Panc1 (cell line): ENCODE measurements around the gene MX1. TPM values are rescaled to one million over a fixed set of nuclear protein-coding genes. Genes with fewer than 3 reads are reported as not detected.

Source experiments
- ATAC-seq: fragments of 200-7000 bp; cut with Tn5 transposase; 2 replicates; pipeline ENCODE4 v1.9.1; 2020; ENCODE audit warnings: mild to moderate bottlenecking, moderate library complexity
- BruUV-seq: library from RNA; stranded (reverse); fragments of 400-500 nt; replicated peaks from 2 replicates; lab custom pipeline; 2021; lab: Mats Ljungman, UMichigan
- CTCF ChIA-PET: fragments of 300-600 bp; sonication (Branson Sonifier 250); formaldehyde crosslinking; loops from one replicate; lab custom pipeline; 2022; ENCODE audit warnings: antibody characterized with exemption; lab: Charles Lee
- POLR2A ChIA-PET: fragments of 300-600 bp; sonication (Branson Sonifier 250); formaldehyde crosslinking; loops from one replicate; lab custom pipeline; 2022; ENCODE audit warnings: antibody characterized with exemption; lab: Charles Lee
- DNase-seq: peaks from one replicate; pipeline ENCODE4 v3.0.0-alpha.2; 2010; ENCODE audit warnings: low read depth, low spot score
- H3K27ac ChIP-seq: 2 replicates; pipeline ENCODE4 v1.5.1; 2011; ENCODE audit warnings: mild to moderate bottlenecking, low read length, inconsistent platforms
- H3K27me3 ChIP-seq: fragments of 200-500 bp; sonication (Bioruptor generic); 2 replicates; pipeline ENCODE4 v1.6.0; 2014; ENCODE audit warnings: low read length, inconsistent platforms; ENCODE audit not compliant: control insufficient read depth, insufficient read depth
- H3K36me3 ChIP-seq: fragments of 200-500 bp; sonication (Bioruptor generic); 2 replicates; pipeline ENCODE4 v1.5.1; 2014; ENCODE audit warnings: inconsistent platforms, mild to moderate bottlenecking, low read length, moderate library complexity; ENCODE audit not compliant: control insufficient read depth, insufficient read depth
- H3K4me1 ChIP-seq: 2 replicates; pipeline ENCODE4 v1.5.1; 2011; ENCODE audit warnings: inconsistent platforms, mild to moderate bottlenecking, low read length, moderate library complexity; ENCODE audit not compliant: control insufficient read depth, insufficient read depth
- H3K4me3 ChIP-seq, 2 experiments: 2 replicates each; pipeline ENCODE4 v1.5.1; 2011 to 2012; ENCODE audit warnings: low read depth in 2 of 2, low read length in 2 of 2, mild to moderate bottlenecking in 2 of 2, inconsistent platforms in 1 of 2, moderate library complexity in 1 of 2
- H3K9me3 ChIP-seq: fragments of 200-500 bp; sonication (Bioruptor generic); 2 replicates; pipeline ENCODE4 v1.5.1; 2014; ENCODE audit warnings: low read depth, mild to moderate bottlenecking, inconsistent platforms, low read length, moderate library complexity; ENCODE audit not compliant: control insufficient read depth, insufficient read depth
- POLR2AphosphoS5 ChIP-seq: IDR thresholded peaks from 2 replicates; pipeline ENCODE4 v1.6.1; 2012; ENCODE audit warnings: mild to moderate bottlenecking, low read depth, low read length, moderate library complexity
- SIN3A ChIP-seq: IDR thresholded peaks from 2 replicates; pipeline ENCODE4 v1.6.1; 2012; ENCODE audit warnings: low read depth, mild to moderate bottlenecking, low read length, moderate library complexity, borderline replicate concordance; ENCODE audit not compliant: insufficient read depth
- TCF7L2 ChIP-seq: IDR thresholded peaks from 2 replicates; pipeline ENCODE4 v1.6.1; 2011; ENCODE audit warnings: mild to moderate bottlenecking, low read depth, low read length, inconsistent platforms
- in situ Hi-C: cut with HindIII; loops from 2 replicates; pipeline ENCODE4 v1.10.0; 2016; ENCODE audit warnings: low sequenced_read_pairs, low pct_unique_long_range_greater_than_20kb
- intact Hi-C: fragments of 100-400 bp; cut with micrococcal nuclease; formaldehyde crosslinking; loops from one replicate; pipeline ENCODE4 v1.10.0; 2022; ENCODE audit not compliant: unreplicated experiment
- total RNA-seq: library from RNA; stranded (reverse); gene quantifications from one replicate; pipeline ENCODE4 v1.2.1, GENCODE V29; 2021; ENCODE audit not compliant: unreplicated experiment
- TF ChIP-seq, protein P1 (sequence below): fragments of 450-650 bp; IDR thresholded peaks from 2 replicates; pipeline ENCODE4 v1.5.1; 2017; ENCODE audit warnings: mild to moderate bottlenecking
- TF ChIP-seq, protein P2 (sequence below), 2 experiments: IDR thresholded peaks; 2 replicates each; pipeline ENCODE4 v1.6.1; 2011 to 2012; ENCODE audit warnings: low read depth in 2 of 2, control low read depth in 1 of 2, low read length in 1 of 2, mild to moderate bottlenecking in 1 of 2, moderate library complexity in 1 of 2; ENCODE audit not compliant: insufficient read depth in 1 of 2

The MX1 gene
- total RNA-seq, 1 experiment from 2014 or later = 7.8 TPM

DNA sequence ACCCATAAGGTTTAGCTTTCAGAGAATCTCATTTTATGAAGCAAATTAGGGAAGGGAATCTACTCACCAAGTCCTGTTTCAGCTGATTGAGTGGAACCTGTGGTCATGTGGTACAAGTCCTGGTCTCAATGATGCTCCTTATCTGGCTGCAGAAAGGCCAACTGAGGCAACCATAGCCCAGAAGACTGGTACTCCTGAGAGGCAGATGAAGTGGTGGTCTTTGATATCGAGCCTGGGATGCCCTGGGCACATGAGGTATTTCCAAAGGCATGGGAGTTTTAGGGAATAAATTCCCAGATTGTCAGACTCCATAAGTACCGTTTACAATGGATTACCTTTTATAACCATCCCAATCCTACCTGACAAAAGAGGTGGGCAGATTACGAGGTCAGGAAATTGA is 3.3 kb downstream of the MX1 start:
- no peak for DNase-seq
- Histone ChIP-seq H3K27ac (no peak overlapping the region), H3K9me3 (no peaks in the 10 kb centered on the region), H3K4me3 (no peak overlapping the region), H3K36me3 (no peaks in the 10 kb centered on the region), H3K4me1 (no peaks in the 10 kb centered on the region), H3K27me3 (no peaks in the 10 kb centered on the region)
- ChIA-PET POLR2A (no interaction called here), CTCF (no interaction called here)
- intact Hi-C loops (no loop called here), in situ Hi-C loops (no loop called here)
- TF ChIP-seq, protein P1, sequence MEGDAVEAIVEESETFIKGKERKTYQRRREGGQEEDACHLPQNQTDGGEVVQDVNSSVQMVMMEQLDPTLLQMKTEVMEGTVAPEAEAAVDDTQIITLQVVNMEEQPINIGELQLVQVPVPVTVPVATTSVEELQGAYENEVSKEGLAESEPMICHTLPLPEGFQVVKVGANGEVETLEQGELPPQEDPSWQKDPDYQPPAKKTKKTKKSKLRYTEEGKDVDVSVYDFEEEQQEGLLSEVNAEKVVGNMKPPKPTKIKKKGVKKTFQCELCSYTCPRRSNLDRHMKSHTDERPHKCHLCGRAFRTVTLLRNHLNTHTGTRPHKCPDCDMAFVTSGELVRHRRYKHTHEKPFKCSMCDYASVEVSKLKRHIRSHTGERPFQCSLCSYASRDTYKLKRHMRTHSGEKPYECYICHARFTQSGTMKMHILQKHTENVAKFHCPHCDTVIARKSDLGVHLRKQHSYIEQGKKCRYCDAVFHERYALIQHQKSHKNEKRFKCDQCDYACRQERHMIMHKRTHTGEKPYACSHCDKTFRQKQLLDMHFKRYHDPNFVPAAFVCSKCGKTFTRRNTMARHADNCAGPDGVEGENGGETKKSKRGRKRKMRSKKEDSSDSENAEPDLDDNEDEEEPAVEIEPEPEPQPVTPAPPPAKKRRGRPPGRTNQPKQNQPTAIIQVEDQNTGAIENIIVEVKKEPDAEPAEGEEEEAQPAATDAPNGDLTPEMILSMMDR = no peak
- ATAC-seq = no peak
- BruUV-seq = no TSS peak

DNA sequence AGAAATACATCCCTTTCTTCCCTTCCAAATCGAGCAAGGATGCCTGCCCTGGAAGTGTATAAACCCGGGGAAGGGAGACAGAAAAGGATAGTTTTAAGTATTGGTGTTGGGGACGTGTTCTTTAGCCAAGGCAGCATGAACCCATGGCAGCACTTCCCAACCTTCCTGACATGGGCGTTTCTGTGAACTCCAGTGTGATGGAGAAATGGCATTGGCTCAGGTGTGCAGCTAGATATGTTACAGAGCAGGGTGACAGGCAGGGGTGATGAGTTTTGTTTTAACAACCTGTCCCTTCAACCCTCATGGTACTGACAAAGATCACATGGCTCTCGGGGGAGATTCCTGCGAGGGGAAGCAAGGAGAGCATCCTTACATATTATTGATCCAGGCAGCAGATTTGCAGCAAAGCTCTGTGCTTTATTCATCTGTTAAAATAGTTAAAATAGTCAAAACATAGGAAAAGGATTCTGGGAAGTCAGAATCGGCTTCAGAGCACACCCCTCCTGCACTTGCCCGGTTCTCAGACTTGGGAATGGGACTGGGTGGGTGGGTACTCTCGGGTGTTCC is 4.0 kb downstream of the MX1 start:
- no peaks in the 10 kb centered on the region for H3K9me3 ChIP-seq
- POLR2A ChIA-PET = no interaction called here
- ATAC-seq (no peak), DNase-seq (no peak)
- TSS peak; percentile 65 for BruUV-seq
- no peaks in the 10 kb centered on the region for H3K36me3 ChIP-seq
- in situ Hi-C loops = no loop called here
- H3K27ac ChIP-seq = no peak overlapping the region
- intact Hi-C loops = no loop called here
- no peaks in the 10 kb centered on the region for H3K27me3 ChIP-seq
- no peak overlapping the region for H3K4me3 ChIP-seq
- CTCF ChIA-PET = no interaction called here
- no peaks in the 10 kb centered on the region for H3K4me1 ChIP-seq
- TF ChIP-seq TCF7L2 (no peak), SIN3A (no peak), POLR2AphosphoS5 (no peak)
- TF ChIP-seq, protein P2, sequence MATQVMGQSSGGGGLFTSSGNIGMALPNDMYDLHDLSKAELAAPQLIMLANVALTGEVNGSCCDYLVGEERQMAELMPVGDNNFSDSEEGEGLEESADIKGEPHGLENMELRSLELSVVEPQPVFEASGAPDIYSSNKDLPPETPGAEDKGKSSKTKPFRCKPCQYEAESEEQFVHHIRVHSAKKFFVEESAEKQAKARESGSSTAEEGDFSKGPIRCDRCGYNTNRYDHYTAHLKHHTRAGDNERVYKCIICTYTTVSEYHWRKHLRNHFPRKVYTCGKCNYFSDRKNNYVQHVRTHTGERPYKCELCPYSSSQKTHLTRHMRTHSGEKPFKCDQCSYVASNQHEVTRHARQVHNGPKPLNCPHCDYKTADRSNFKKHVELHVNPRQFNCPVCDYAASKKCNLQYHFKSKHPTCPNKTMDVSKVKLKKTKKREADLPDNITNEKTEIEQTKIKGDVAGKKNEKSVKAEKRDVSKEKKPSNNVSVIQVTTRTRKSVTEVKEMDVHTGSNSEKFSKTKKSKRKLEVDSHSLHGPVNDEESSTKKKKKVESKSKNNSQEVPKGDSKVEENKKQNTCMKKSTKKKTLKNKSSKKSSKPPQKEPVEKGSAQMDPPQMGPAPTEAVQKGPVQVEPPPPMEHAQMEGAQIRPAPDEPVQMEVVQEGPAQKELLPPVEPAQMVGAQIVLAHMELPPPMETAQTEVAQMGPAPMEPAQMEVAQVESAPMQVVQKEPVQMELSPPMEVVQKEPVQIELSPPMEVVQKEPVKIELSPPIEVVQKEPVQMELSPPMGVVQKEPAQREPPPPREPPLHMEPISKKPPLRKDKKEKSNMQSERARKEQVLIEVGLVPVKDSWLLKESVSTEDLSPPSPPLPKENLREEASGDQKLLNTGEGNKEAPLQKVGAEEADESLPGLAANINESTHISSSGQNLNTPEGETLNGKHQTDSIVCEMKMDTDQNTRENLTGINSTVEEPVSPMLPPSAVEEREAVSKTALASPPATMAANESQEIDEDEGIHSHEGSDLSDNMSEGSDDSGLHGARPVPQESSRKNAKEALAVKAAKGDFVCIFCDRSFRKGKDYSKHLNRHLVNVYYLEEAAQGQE (IDR thresholded peaks at IDR 0.05; ENCODE audit: insufficient read depth in 1 of 2, low read depth in 2 of 2, low read length in 1 of 2) = no peak
- TF ChIP-seq, protein P1 = no peak
